H1 (cell line): ENCODE measurements around the gene TTC8.

Experiments used
- EZH2 ChIP-seq: fragments of 200-600 bp; sonication (generic); IDR thresholded peaks from 2 replicates; pipeline ENCODE4 v1.7.1; 2012; ENCODE audit warnings: low read depth, mild to moderate bottlenecking, moderate library complexity, low read length, inconsistent platforms; ENCODE audit not compliant: severe bottlenecking
- RBBP5 ChIP-seq: IDR thresholded peaks from 2 replicates; pipeline ENCODE4 v1.7.1; 2012; ENCODE audit warnings: low read depth, mild to moderate bottlenecking, inconsistent platforms, low read length, moderate library complexity, borderline replicate concordance

DNA sequence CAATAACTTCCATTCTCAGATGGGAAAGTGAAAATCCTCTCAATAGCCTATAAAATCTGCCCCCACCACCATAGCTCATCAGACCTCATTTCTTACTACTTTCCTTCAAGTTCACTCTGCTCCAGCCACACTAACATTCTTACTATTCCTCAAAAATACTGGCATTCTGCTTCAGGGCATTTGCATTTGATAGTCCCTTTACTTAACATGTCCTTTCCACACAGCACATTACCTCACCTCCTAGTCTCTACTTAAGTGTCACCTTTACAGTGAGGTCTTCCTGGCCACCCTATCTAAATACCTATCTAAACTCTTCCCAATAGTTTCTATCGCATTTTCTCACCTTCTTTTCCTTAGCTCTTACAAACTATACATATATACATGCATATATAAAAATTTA, 38.5 kb upstream of the TTC8 start:
- TF ChIP-seq EZH2, result no peak
- no peak for TF ChIP-seq RBBP5
